ENCODE data around the gene GC. TPM values are rescaled to one million over a fixed set of nuclear protein-coding genes. Genes with fewer than 3 reads are reported as not detected.

GC gene
- total and polyA plus RNA-seq, 2 of the 8 experiments (the other 6 are each of a cell fraction or from before 2014, with no cell fraction given), result 0.09 to 0.34 TPM

DNA sequence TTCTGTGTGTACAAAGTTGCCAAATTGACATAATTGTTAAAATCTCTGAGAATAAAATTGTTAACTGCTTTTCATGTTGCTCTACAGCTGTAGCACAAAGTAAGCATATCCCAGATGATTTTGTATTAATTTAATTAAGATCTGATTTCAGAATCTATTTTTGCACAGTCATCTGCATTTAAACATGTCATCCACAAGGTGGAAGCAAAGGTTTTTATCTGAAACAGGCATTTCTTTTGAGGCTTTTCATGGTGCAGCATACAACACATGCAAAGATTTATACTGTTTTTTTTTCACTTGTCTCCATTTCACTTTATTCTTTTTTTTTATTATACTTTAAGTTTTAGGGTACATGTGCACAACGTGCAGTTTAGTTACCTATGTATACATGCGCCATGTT lies 51.2 kb downstream of the GC start:
- DNase-seq (ENCODE audit: low read depth in 1 of 2, low spot score in 2 of 2), result no peak
- CTCF ChIA-PET (ENCODE audit: partially characterized antibody), result interaction anchor here (0.7 to 1.5 kb wide), 5 partner anchors 127 to 599 kb away, joined by 3 to 6 read pairs (median 3); no protein-coding TSS in a partner anchor
- POLR2A ChIA-PET (ENCODE audit: partially characterized antibody), result no interaction called here

More for the DNA sequence above, 51.2 kb downstream of the GC start:
- H3K4ac ChIP-seq (replicated peaks; ENCODE audit: insufficient read length, low read depth, low read length), result no peak overlapping the region
- H2BK120ac ChIP-seq (replicated peaks; ENCODE audit: low read depth, low read length), result no peak overlapping the region
- H3K18ac ChIP-seq (ENCODE audit: extremely low read depth, low read length), result no peak overlapping the region
- 89% methylated on average over 2 of the region's 2 CpGs; no CpG with 5 or more reads in 1 of the 2 experiments for WGBS, 2 experiments (ENCODE audit: extremely low coverage in 1 of 2, insufficient coverage in 1 of 2, insufficient read length in 1 of 2, insufficient replicate concordance in 2 of 2, low coverage in 1 of 2, low lambda C conversion rate in 2 of 2, missing lambda C conversion rate in 1 of 2)
- no peaks in the 10 kb centered on the region for H3K23me2 ChIP-seq (ENCODE audit: low read depth, low read length)
- H2BK20ac ChIP-seq (ENCODE audit: low read length), result no peak overlapping the region
- H4K91ac ChIP-seq (replicated peaks; ENCODE audit: insufficient read length, low read length), result no peak overlapping the region
- H3K56ac ChIP-seq (replicated peaks; ENCODE audit: insufficient read length, low read depth, low read length), result no peak overlapping the region
- peak; percentile 71 for FAIRE-seq
- H2AFZ ChIP-seq (ENCODE audit: low read length), result no peak overlapping the region
- H3K36me3 ChIP-seq (ENCODE audit: control insufficient read depth in 2 of 4, insufficient read depth in 4 of 4, low read length in 3 of 4), result peaks cover 0 to 5% (median 0%) of the 10 kb centered on the region in 4 experiments; a peak in 1 of 8 replicates
- H2BK5ac ChIP-seq (ENCODE audit: low read depth, low read length), result no peak overlapping the region
- H3K79me1 ChIP-seq (ENCODE audit: low read depth, low read length), result no peaks in the 10 kb centered on the region
- no peak overlapping the region for H3K14ac ChIP-seq (ENCODE audit: insufficient read length)
- no peak overlapping the region for H2BK12ac ChIP-seq (ENCODE audit: low read depth, low read length)
- no peak overlapping the region for H3K9ac ChIP-seq (replicated peaks in 1 of 4; ENCODE audit: extremely low read depth in 1 of 4, low read depth in 3 of 4, low read length in 3 of 4)
- no peak overlapping the region for H4K5ac ChIP-seq (ENCODE audit: insufficient read length, low read depth, low read length)
- no peak overlapping the region for H3K23ac ChIP-seq (ENCODE audit: insufficient read length)
- H3K4me1 ChIP-seq (replicated peaks in 1 of 4; ENCODE audit: control insufficient read depth in 3 of 4, insufficient read depth in 4 of 4, low read length in 3 of 4), result no peaks in the 10 kb centered on the region
- no peak overlapping the region for H3K4me3 ChIP-seq (ENCODE audit: extremely low read depth in 1 of 4, insufficient read depth in 2 of 4, low read depth in 3 of 4, low read length in 4 of 4)
- no peak overlapping the region for H2BK15ac ChIP-seq (ENCODE audit: low read length)
- no peaks in the 10 kb centered on the region for H3K79me2 ChIP-seq (ENCODE audit: control insufficient read depth in 1 of 2, insufficient read depth in 2 of 2, low read length in 2 of 2)
- H2AK5ac ChIP-seq (ENCODE audit: low read depth, low read length), result no peak overlapping the region
- TF ChIP-seq, protein P1, sequence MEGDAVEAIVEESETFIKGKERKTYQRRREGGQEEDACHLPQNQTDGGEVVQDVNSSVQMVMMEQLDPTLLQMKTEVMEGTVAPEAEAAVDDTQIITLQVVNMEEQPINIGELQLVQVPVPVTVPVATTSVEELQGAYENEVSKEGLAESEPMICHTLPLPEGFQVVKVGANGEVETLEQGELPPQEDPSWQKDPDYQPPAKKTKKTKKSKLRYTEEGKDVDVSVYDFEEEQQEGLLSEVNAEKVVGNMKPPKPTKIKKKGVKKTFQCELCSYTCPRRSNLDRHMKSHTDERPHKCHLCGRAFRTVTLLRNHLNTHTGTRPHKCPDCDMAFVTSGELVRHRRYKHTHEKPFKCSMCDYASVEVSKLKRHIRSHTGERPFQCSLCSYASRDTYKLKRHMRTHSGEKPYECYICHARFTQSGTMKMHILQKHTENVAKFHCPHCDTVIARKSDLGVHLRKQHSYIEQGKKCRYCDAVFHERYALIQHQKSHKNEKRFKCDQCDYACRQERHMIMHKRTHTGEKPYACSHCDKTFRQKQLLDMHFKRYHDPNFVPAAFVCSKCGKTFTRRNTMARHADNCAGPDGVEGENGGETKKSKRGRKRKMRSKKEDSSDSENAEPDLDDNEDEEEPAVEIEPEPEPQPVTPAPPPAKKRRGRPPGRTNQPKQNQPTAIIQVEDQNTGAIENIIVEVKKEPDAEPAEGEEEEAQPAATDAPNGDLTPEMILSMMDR (IDR thresholded peaks at IDR 0.05; ENCODE audit: control extremely low read depth in 1 of 3, insufficient read depth in 1 of 3, low read depth in 1 of 3, low read length in 3 of 3), result peak in 2 of 3 experiments; percentile 52 to 53; a peak in 2 of 4 replicates
- TF ChIP-seq KDM4A (IDR thresholded peaks at IDR 0.05; ENCODE audit: low read depth, low read length, severe bottlenecking), result no peak
- TF ChIP-seq SP4 (IDR thresholded peaks at IDR 0.05; ENCODE audit: low read length), result no peak
- peak; percentile 85 to 89 for TF ChIP-seq RAD21 (IDR thresholded peaks at IDR 0.05 in 1 of 2, conservative IDR thresholded peaks at IDR 0.05 in 1 of 2; ENCODE audit: low read depth in 2 of 2, low read length in 2 of 2)
- TF ChIP-seq MAFK (IDR thresholded peaks at IDR 0.05; ENCODE audit: low read depth, low read length), result peak; percentile 88
- TF ChIP-seq CBX8 (IDR thresholded peaks at IDR 0.05; ENCODE audit: borderline replicate concordance, low read depth, low read length), result no peak
- TF ChIP-seq BACH1 (IDR thresholded peaks at IDR 0.05; ENCODE audit: low read length), result peak; percentile 86
- H3K27ac ChIP-seq (ENCODE audit: low read depth, low read length), result no peak overlapping the region
- H3K27me3 ChIP-seq (replicated peaks in 1 of 4; ENCODE audit: control insufficient read depth in 3 of 4, extremely low read depth in 1 of 4, insufficient read depth in 3 of 4, low read length in 3 of 4), result no peaks in the 10 kb centered on the region
- H3K9me3 ChIP-seq (ENCODE audit: insufficient read depth in 2 of 2, low read depth in 1 of 2, low read length in 1 of 2), result peaks cover 10% of the 10 kb centered on the region in 2 experiments
- no peak overlapping the region for H4K8ac ChIP-seq (ENCODE audit: extremely low read depth, insufficient read depth, low read length)
- H4K20me1 ChIP-seq (replicated peaks in 1 of 2; ENCODE audit: control insufficient read depth in 1 of 2, insufficient read depth in 2 of 2, low read length in 2 of 2), result no peaks in the 10 kb centered on the region
- no peak overlapping the region for H3K4me2 ChIP-seq (ENCODE audit: insufficient read depth in 1 of 2, low read depth in 2 of 2, low read length in 2 of 2)

All from H1 (cell line).